Thymus (tissue), 11 donors: ENCODE data around the gene IRF8. TPM values are rescaled to one million over a fixed set of nuclear protein-coding genes. Genes with fewer than 3 reads are reported as not detected.

Experiments
- DNase-seq, 9 donors: peaks; one replicate each; pipeline ENCODE4 v3.0.0-alpha.2; 2013; ENCODE audit warnings: low spot score in 9 of 9, low read depth in 6 of 9, missing footprints in 1 of 9
- H3K27ac ChIP-seq, 2 donors: one replicate each; pipeline ENCODE4 v1.5.1; 2013; ENCODE audit warnings: control low read depth in 1 of 2, low read depth in 1 of 2, low read length in 1 of 2, mild to moderate bottlenecking in 1 of 2, moderate library complexity in 1 of 2
- H3K27me3 ChIP-seq, 2 donors: one replicate each; pipeline ENCODE4 v1.5.1; 2013; ENCODE audit warnings: low read length in 1 of 2; ENCODE audit not compliant: control insufficient read depth in 2 of 2, insufficient read depth in 1 of 2
- H3K36me3 ChIP-seq, 2 donors: one replicate each; pipeline ENCODE4 v1.5.1; 2013; ENCODE audit warnings: low read length in 1 of 2, mild to moderate bottlenecking in 1 of 2, moderate library complexity in 1 of 2; ENCODE audit not compliant: control insufficient read depth in 2 of 2, insufficient read depth in 2 of 2
- H3K4me1 ChIP-seq, 2 donors: one replicate each; pipeline ENCODE4 v1.5.1; 2013; ENCODE audit warnings: low read length in 2 of 2; ENCODE audit not compliant: control insufficient read depth in 2 of 2, insufficient read depth in 2 of 2
- H3K4me3 ChIP-seq, 2 donors: one replicate each; pipeline ENCODE4 v1.5.1; 2013; ENCODE audit warnings: low read length in 2 of 2, control low read depth in 1 of 2, mild to moderate bottlenecking in 1 of 2
- H3K9me3 ChIP-seq, 2 donors: one replicate each; pipeline ENCODE4 v1.5.1; 2013; ENCODE audit warnings: low read length in 1 of 2, mild to moderate bottlenecking in 1 of 2; ENCODE audit not compliant: control insufficient read depth in 2 of 2, insufficient read depth in 1 of 2
- WGBS: extraction: QIAGEN DNeasy Blood & Tissue Kit; methylation state at CpG from one replicate; pipeline ENCODE4 v1.1.7; 2013; 5-methylcytosine and 5-hydroxymethylcytosine counted together
- polyA plus RNA-seq: library from polyadenylated mRNA; stranded (reverse); fragments of 200-250 nt; gene quantifications from one replicate; pipeline ENCODE4 v1.2.3, GENCODE V29; 2013
- total RNA-seq: library from RNA; stranded (reverse); fragments of 120-200 nt; gene quantifications from one replicate; pipeline ENCODE4 v1.2.4, GENCODE V29; 2013
- donor health status: healthy.

Gene IRF8
- total and polyA plus RNA-seq, 2 donors: 38.8 to 119 TPM

- 97% methylated on average over 14 of the region's 14 CpGs for WGBS
- Histone ChIP-seq H3K4me3 (no peak overlapping the region), H3K36me3 (peaks cover 12 to 15% of the 10 kb centered on the region in 2 donors), H3K27ac (no peak overlapping the region), H3K4me1 (no peaks in the 10 kb centered on the region), H3K9me3 (peaks cover 0 to 4% of the 10 kb centered on the region in 2 donors), H3K27me3 (no peaks in the 10 kb centered on the region)
- no peak for DNase-seq
Observed at GRCh38 chr16:85921026-85921425, 22.1 kb downstream of the IRF8 start.

DNA sequence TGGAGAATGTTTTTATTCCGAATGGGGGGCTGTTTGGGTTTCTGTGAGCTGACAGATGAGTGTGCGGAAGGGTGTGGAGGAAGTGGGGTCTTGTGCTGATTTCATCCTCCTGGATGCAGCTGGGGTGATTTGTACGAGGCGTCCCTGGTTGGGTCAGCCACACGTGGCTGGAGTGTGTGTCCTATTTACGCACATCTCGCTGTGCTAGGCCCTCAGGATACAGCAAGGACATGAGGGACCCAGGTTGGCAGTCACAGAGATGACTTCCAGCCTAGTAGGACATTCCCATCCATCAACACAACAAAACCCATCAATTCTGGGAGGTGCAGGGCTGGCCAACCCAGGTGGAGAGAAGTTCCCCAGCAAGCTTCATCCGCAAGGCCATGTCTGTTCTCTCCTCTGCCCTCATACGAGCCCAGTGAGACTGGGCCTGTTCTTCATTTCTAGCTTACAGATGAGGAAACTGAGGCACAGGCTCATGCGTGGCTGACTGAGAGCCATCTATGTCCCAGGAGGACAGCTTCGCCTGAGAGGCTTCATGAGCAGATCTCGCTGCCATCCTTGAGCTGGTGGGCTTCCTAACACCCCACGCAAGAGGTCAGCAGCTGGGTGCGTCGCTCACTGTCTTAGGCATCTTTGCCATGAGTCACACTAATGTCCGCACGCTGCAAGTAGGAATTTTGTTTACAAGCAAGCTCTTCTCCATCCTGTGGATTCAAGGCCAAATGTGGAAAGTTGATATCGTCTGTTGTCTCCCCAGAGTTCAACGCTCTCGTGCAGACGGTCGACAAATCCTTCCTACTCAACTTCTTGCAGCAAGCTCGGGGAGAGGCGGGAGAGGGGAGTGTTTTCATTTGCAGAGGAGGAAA lies 24.4 kb downstream of the IRF8 start:
- no peak overlapping the region for H3K27ac ChIP-seq
- DNase-seq: no peak
- 95% methylated on average over 24 of the region's 24 CpGs for WGBS
- H3K4me1 ChIP-seq: peaks cover 0 to 8% of the 10 kb centered on the region in 2 donors
- peaks cover 10 to 12% of the 10 kb centered on the region in 2 donors for H3K36me3 ChIP-seq
- peaks cover 0 to 4% of the 10 kb centered on the region in 2 donors for H3K9me3 ChIP-seq
- peaks cover 0 to 9% of the 10 kb centered on the region in 2 donors for H3K27me3 ChIP-seq
- no peak overlapping the region for H3K4me3 ChIP-seq

GRCh38 chr16:85924675-85925074 lies 25.7 kb downstream of the IRF8 start:
- Histone ChIP-seq H3K4me3 (no peak overlapping the region), H3K36me3 (peaks cover 2 to 3% of the 10 kb centered on the region in 2 donors), H3K9me3 (peaks cover 0 to 4% of the 10 kb centered on the region in 2 donors), H3K27me3 (peaks cover 0 to 16% of the 10 kb centered on the region in 2 donors), H3K4me1 (peaks cover 0 to 8% of the 10 kb centered on the region in 2 donors), H3K27ac (no peak overlapping the region)
- DNase-seq: no peak
- WGBS: 90% methylated on average over 3 of the region's 3 CpGs

GRCh38 chr16:85926370-85926769 lies 27.4 kb downstream of the IRF8 start:
- Histone ChIP-seq H3K27me3 (peaks cover 0 to 16% of the 10 kb centered on the region in 2 donors), H3K4me1 (peaks cover 0 to 9% of the 10 kb centered on the region in 2 donors), H3K9me3 (no peaks in the 10 kb centered on the region), H3K4me3 (no peak overlapping the region), H3K27ac (no peak overlapping the region), H3K36me3 (no peaks in the 10 kb centered on the region)
- 93% methylated on average over 8 of the region's 8 CpGs for WGBS
- DNase-seq: no peak

GRCh38 chr16:85927371-85927770 lies 28.4 kb downstream of the IRF8 start:
- H3K4me3 ChIP-seq: no peak overlapping the region
- no peaks in the 10 kb centered on the region for H3K36me3 ChIP-seq
- H3K27ac ChIP-seq: no peak overlapping the region
- H3K4me1 ChIP-seq: peaks cover 0 to 11% of the 10 kb centered on the region in 2 donors
- no peaks in the 10 kb centered on the region for H3K9me3 ChIP-seq
- peaks cover 0 to 16% of the 10 kb centered on the region in 2 donors for H3K27me3 ChIP-seq
- 70% methylated on average over 16 of the region's 16 CpGs for WGBS
- no peak for DNase-seq

DNA sequence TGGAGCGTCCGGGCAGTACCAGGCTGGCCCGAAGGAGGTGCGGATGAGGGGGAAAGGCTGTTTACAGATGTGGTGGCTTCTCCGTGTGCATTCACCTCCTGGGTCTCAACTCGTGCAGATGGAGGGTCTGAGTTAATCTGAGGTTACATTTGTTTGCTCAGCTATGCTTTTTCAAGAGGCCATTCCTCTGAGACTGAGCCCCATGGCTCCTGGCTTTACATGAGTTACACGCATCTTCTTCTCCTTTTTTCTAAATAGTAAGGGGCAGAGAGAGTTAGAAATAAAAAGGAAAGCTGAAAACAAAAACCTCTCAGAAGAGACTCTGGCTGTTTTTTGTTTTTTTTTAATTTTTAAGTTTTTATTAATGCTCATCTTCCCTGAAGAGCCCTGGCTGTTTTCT lies 29.0 kb downstream of the IRF8 start:
- no peaks in the 10 kb centered on the region for H3K9me3 ChIP-seq
- H3K4me3 ChIP-seq: no peak overlapping the region
- H3K27me3 ChIP-seq: peaks cover 0 to 16% of the 10 kb centered on the region in 2 donors
- peaks cover 0 to 11% of the 10 kb centered on the region in 2 donors for H3K4me1 ChIP-seq
- H3K36me3 ChIP-seq: no peaks in the 10 kb centered on the region
- H3K27ac ChIP-seq: no peak overlapping the region
- 77% methylated on average over 7 of the region's 7 CpGs for WGBS
- DNase-seq: no peak

GRCh38 chr16:85928401-85928820 lies 29.4 kb downstream of the IRF8 start:
- DNase-seq: no peak
- Histone ChIP-seq H3K4me1 (peaks cover 0 to 11% of the 10 kb centered on the region in 2 donors), H3K9me3 (no peaks in the 10 kb centered on the region), H3K4me3 (no peak overlapping the region), H3K36me3 (no peaks in the 10 kb centered on the region), H3K27ac (no peak overlapping the region), H3K27me3 (peaks cover 0 to 16% of the 10 kb centered on the region in 2 donors)
- WGBS: 13% methylated on average over 10 of the region's 10 CpGs

DNA sequence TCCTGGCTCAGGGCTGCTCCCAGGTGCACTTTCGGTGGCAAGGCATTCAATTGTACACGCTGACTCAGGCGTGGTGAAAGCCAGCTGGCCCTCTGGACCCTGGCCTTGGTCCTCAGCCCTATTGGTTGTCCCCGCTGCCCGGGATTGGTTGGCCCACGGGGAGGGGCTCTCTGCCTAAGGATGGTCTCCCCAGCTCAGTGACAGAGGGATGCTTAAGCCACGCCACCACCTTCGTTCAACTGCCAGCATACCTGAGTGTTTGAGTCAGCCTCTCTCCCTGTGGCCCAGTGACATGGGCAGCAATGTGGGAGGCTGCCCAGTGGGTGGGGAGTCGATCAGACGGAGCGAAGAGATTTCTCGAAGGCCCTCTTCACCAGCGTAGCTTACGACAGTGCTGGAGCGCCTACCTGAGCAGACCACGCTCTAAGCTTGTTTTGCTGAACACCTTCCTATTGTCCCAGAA lies 30.3 kb downstream of the IRF8 start:
- peaks cover 0 to 16% of the 10 kb centered on the region in 2 donors for H3K27me3 ChIP-seq
- H3K27ac ChIP-seq: no peak overlapping the region
- WGBS: 96% methylated on average over 16 of the region's 16 CpGs
- H3K4me3 ChIP-seq: no peak overlapping the region
- no peak for DNase-seq
- no peaks in the 10 kb centered on the region for H3K9me3 ChIP-seq
- no peaks in the 10 kb centered on the region for H3K36me3 ChIP-seq
- peaks cover 0 to 11% of the 10 kb centered on the region in 2 donors for H3K4me1 ChIP-seq

DNA sequence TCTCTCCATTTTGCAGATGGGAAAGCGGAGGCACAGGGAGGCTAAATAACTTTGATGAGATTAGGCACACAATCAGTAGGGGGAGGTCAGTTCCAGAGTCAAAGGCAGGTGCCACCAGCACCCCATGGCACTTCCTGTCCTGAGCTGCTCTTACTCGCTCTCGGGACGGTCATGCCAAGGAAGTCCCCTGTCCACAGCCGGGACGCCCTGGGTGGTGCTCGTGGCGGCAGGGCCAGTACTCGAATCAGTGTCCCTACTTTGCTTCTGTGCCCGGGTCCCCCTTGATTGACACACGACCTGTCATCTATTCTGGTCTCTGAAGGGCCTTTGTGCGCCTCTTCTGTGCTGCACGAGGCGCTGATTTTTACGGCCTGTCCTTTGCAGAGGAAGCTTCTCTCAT lies 31.3 kb downstream of the IRF8 start:
- 97% methylated on average over 15 of the region's 15 CpGs for WGBS
- Histone ChIP-seq H3K27ac (no peak overlapping the region), H3K9me3 (no peaks in the 10 kb centered on the region), H3K36me3 (no peaks in the 10 kb centered on the region), H3K27me3 (peaks cover 0 to 16% of the 10 kb centered on the region in 2 donors), H3K4me1 (peaks cover 0 to 15% of the 10 kb centered on the region in 2 donors), H3K4me3 (no peak overlapping the region)
- no peak for DNase-seq
